Measurements from ENCODE around the gene NAALADL2. TPM values are rescaled to one million over a fixed set of nuclear protein-coding genes. Genes with fewer than 3 reads are reported as not detected.

Gene NAALADL2
- polyA plus RNA-seq, 3 donors, result not detected

DNA sequence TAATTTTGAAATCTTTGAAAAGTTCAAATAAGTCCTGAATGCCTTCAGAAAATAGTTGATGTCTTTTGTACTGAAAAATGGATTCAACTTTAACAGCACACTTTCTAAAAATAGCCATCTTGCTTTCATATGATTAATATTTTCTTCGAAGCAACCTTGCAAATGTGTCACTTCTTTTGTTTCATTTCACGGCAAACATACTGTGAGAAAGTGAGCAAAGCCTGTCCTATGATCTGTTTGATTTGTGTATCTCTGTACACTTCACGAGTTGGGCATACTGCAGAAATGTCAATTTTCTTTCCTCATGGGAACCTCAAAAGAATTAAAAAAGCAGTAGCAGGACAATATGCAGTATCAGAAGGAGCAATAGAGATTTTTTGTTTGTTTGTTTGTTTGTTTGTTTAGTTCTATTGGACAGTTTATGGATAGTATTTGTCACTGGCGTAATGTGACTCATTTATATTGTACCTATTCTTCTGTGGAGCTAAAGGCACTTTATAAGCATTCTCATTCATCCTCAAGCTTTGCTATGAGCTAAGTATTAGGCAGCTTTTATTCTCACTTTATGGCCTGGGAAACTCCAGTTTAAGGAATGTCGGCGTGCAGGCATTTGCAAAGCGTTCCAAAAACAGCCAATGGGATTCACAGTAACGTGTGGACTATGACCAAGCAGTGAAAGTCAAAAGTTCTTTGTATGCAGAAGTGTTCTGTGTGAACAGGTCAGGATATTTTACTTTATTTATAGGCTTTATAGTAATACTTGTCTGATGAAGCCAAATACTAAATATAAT, 572.0 kb downstream of the NAALADL2 start:
- no peaks in the 10 kb centered on the region for H3K27me3 ChIP-seq (ENCODE audit: control insufficient read depth in 2 of 2, insufficient read depth in 2 of 2, low read length in 2 of 2)
- H3K4me2 ChIP-seq (replicated peaks; ENCODE audit: extremely low read depth, low read length, poor library complexity, severe bottlenecking), result no peak overlapping the region
- no peak overlapping the region for H2AFZ ChIP-seq (ENCODE audit: insufficient read depth, low read depth, low read length, poor library complexity, severe bottlenecking)
- Mint-ChIP-seq H3K27ac (no peak overlapping the region), H3K36me3 (no peaks in the 10 kb centered on the region), H3K4me1 (no peaks in the 10 kb centered on the region), H3K27me3 (ENCODE audit: low read depth in 3 of 3) (no peaks in the 10 kb centered on the region), H3K9me3 (peaks cover 0 to 7% (median 0%) of the 10 kb centered on the region in 7 donors), H3K4me3 (no peak overlapping the region)
- H3K9ac ChIP-seq (ENCODE audit: insufficient read depth, low read length, poor library complexity, severe bottlenecking), result no peak overlapping the region
- no peak overlapping the region for H3K27ac ChIP-seq (ENCODE audit: low read depth in 1 of 2, low read length in 2 of 2)
- H3K36me3 ChIP-seq (replicated peaks in 1 of 2; ENCODE audit: control insufficient read depth in 1 of 2, insufficient read depth in 2 of 2, low read length in 2 of 2), result no peaks in the 10 kb centered on the region
- no peak overlapping the region for H3K4me3 ChIP-seq (replicated peaks in 1 of 3; ENCODE audit: low read depth in 2 of 3, low read length in 3 of 3)
- intact Hi-C loops (cut with micrococcal nuclease), result no loop called here
- H3K79me2 ChIP-seq (ENCODE audit: insufficient read depth, low read length), result no peaks in the 10 kb centered on the region
- H3K4me1 ChIP-seq (ENCODE audit: control insufficient read depth in 1 of 2, insufficient read depth in 2 of 2, low read length in 2 of 2), result no peaks in the 10 kb centered on the region
- TF ChIP-seq, protein P1, sequence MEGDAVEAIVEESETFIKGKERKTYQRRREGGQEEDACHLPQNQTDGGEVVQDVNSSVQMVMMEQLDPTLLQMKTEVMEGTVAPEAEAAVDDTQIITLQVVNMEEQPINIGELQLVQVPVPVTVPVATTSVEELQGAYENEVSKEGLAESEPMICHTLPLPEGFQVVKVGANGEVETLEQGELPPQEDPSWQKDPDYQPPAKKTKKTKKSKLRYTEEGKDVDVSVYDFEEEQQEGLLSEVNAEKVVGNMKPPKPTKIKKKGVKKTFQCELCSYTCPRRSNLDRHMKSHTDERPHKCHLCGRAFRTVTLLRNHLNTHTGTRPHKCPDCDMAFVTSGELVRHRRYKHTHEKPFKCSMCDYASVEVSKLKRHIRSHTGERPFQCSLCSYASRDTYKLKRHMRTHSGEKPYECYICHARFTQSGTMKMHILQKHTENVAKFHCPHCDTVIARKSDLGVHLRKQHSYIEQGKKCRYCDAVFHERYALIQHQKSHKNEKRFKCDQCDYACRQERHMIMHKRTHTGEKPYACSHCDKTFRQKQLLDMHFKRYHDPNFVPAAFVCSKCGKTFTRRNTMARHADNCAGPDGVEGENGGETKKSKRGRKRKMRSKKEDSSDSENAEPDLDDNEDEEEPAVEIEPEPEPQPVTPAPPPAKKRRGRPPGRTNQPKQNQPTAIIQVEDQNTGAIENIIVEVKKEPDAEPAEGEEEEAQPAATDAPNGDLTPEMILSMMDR (IDR thresholded peaks at IDR 0.05), result no peak
- H4K20me1 ChIP-seq (ENCODE audit: insufficient read depth, low read length), result no peaks in the 10 kb centered on the region
- no CpG with 5 or more reads among the region's 8 CpGs for WGBS (ENCODE audit: insufficient coverage)
- H3K9me3 ChIP-seq (replicated peaks in 1 of 2; ENCODE audit: control insufficient read depth in 1 of 2, insufficient read depth in 1 of 2, low read length in 2 of 2), result peaks cover under 1 to 1% of the 10 kb centered on the region in 2 donors
- DNase-seq, result no peak

DNA sequence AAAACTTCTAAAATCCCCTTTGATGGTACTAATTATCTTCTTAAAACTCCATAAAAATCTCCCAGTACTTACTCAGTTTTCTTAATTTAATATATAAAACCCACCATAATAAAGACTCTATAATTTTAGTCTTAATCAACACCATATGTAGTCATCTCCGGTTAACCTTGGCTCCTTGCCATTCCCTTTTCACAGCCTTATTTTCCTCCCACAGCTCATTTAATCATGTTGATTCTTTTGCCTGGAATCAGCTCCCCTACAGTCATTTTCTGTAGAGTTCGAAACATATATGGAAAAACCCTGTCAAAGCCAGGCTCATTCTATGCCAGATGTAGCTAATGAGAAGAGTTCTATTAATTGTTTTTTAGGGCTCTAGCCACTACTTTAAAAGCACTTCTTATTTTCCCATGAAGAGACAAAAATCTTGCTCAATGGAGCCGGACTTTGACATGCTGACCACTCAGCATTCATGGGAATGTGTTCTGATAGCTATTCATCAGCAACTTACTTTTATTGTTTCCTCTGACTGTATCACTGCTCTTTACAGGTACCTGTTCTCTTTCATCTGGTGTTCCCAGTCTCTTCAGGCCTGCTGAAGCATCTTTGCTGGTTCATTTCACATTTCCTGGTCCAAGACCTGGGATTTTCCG, 573.4 kb downstream of the NAALADL2 start:
- Mint-ChIP-seq H3K4me1 (no peaks in the 10 kb centered on the region), H3K27ac (no peak overlapping the region), H3K9me3 (peaks cover 0 to 7% (median 1%) of the 10 kb centered on the region in 7 donors), H3K27me3 (ENCODE audit: low read depth in 3 of 3) (no peaks in the 10 kb centered on the region), H3K36me3 (no peaks in the 10 kb centered on the region), H3K4me3 (no peak overlapping the region)
- Histone ChIP-seq H3K9ac (ENCODE audit: insufficient read depth, low read length, poor library complexity, severe bottlenecking) (no peak overlapping the region), H3K27ac (ENCODE audit: low read depth in 1 of 2, low read length in 2 of 2) (no peak overlapping the region), H3K4me3 (replicated peaks in 1 of 3; ENCODE audit: low read depth in 2 of 3, low read length in 3 of 3) (no peak overlapping the region), H3K4me2 (replicated peaks; ENCODE audit: extremely low read depth, low read length, poor library complexity, severe bottlenecking) (no peak overlapping the region), H2AFZ (ENCODE audit: insufficient read depth, low read depth, low read length, poor library complexity, severe bottlenecking) (no peak overlapping the region), H3K27me3 (ENCODE audit: control insufficient read depth in 2 of 2, insufficient read depth in 2 of 2, low read length in 2 of 2) (no peaks in the 10 kb centered on the region), H3K4me1 (ENCODE audit: control insufficient read depth in 1 of 2, insufficient read depth in 2 of 2, low read length in 2 of 2) (no peaks in the 10 kb centered on the region), H3K9me3 (replicated peaks in 1 of 2; ENCODE audit: control insufficient read depth in 1 of 2, insufficient read depth in 1 of 2, low read length in 2 of 2) (no peaks in the 10 kb centered on the region), H3K79me2 (ENCODE audit: insufficient read depth, low read length) (no peaks in the 10 kb centered on the region), H3K36me3 (replicated peaks in 1 of 2; ENCODE audit: control insufficient read depth in 1 of 2, insufficient read depth in 2 of 2, low read length in 2 of 2) (no peaks in the 10 kb centered on the region), H4K20me1 (ENCODE audit: insufficient read depth, low read length) (no peaks in the 10 kb centered on the region)
- WGBS (ENCODE audit: insufficient coverage), result 78% methylated on average over 3 of the region's 4 CpGs
- intact Hi-C loops (cut with micrococcal nuclease), result no loop called here
- no peak for DNase-seq
- TF ChIP-seq, protein P1 (IDR thresholded peaks at IDR 0.05), result no peak

Data from CD14-positive monocyte (primary cell).